Measurements from ENCODE around the gene SLC12A6. TPM values are rescaled to one million over a fixed set of nuclear protein-coding genes. Genes with fewer than 3 reads are reported as not detected.

The SLC12A6 gene
- total and polyA plus RNA-seq, 2 of the 13 experiments (the other 11 are each of a cell fraction or from before 2014, with no cell fraction given) = 15.2 to 30.1 TPM

DNA sequence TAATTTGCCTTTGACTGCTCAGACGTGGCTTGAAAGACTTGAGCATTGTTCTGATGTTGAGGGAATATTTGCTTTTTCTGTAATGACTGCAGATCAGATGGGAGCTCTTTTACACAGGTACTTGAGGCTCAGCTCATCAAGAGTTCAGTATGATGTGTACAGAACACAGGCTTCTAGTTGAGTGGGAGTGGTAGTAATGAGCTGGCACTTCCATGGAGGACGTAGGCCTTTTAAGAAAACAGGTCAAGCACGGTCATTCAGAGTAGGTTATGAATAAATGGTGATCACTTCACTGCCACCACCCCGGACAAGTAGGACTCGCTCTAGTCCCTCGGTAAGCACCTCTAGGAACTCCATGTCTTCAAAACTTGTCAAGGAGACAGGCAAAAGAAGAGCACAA is 104.0 kb downstream of the SLC12A6 start:
- CTCF ChIA-PET (ENCODE audit: low intra/inter-chr PET ratio, low total read pairs) = no interaction called here
- 91% methylated on average over 6 of the region's 6 CpGs for WGBS (ENCODE audit: low lambda C conversion rate)
- Histone ChIP-seq H3K9ac (ENCODE audit: insufficient read depth, low read depth, low read length) (no peak overlapping the region), H3K27ac (ENCODE audit: extremely low read length, insufficient read depth, low read length) (no peak overlapping the region), H4K20me1 (ENCODE audit: insufficient read depth, low read length) (no peaks in the 10 kb centered on the region), H3K36me3 (replicated peaks in 1 of 2; ENCODE audit: control insufficient read depth in 1 of 2, insufficient read depth in 2 of 2, low read length in 2 of 2) (peaks cover 14 to 50% of the 10 kb centered on the region in 2 experiments), H3K4me1 (ENCODE audit: insufficient read depth, low read length) (no peaks in the 10 kb centered on the region), H3K9me3 (ENCODE audit: low read length) (no peaks in the 10 kb centered on the region), H3K27me3 (ENCODE audit: control insufficient read depth in 1 of 2, insufficient read depth in 2 of 2, low read length in 2 of 2) (no peaks in the 10 kb centered on the region), H3K79me2 (ENCODE audit: insufficient read depth, low read length) (no peaks in the 10 kb centered on the region), H3K4me2 (ENCODE audit: low read depth, low read length) (no peak overlapping the region), H2AFZ (ENCODE audit: low read length) (no peak overlapping the region), H3K4me3 (replicated peaks in 1 of 3; ENCODE audit: insufficient read depth in 1 of 3, low read depth in 2 of 3, low read length in 3 of 3) (no peak overlapping the region)
- in situ Hi-C loops (cut with HindIII; ENCODE audit: extremely low pct_ligation_motif_present, low pct_unique_long_range_greater_than_20kb) (loop anchor here (10.0 to 25.0 kb wide), 2 partner anchors 141 to 354 kb away; partner anchors contain the start of gene GOLGA8B), intact Hi-C loops (cut with micrococcal nuclease; ENCODE audit: unreplicated experiment) (no loop called here)
- no TSS peak for BruUV-seq (replicated peaks)
- FAIRE-seq = no peak
- no peak for ATAC-seq
- DNase-seq (ENCODE audit: low spot score) = no peak
- POLR2A ChIA-PET = no interaction called here
- TF ChIP-seq POLR2AphosphoS2 (IDR thresholded peaks at IDR 0.05; ENCODE audit: low read depth, low read length) (no peak), ZNF567 (CRISPR knock-in tag; IDR thresholded peaks at IDR 0.05; ENCODE audit: borderline replicate concordance) (no peak), CEBPB (IDR thresholded peaks at IDR 0.05; ENCODE audit: borderline replicate concordance, low read depth, low read length) (no peak), ZNF12 (CRISPR knock-in tag; IDR thresholded peaks at IDR 0.05) (no peak), HOXA5 (CRISPR knock-in tag; IDR thresholded peaks at IDR 0.05) (no peak), HOXD1 (CRISPR knock-in tag; IDR thresholded peaks at IDR 0.05) (no peak), NFIC (IDR thresholded peaks at IDR 0.05; ENCODE audit: low read length) (no peak), SRSF1 (optimal IDR thresholded peaks at IDR 0.05; ENCODE audit: low read depth, low read length) (no peak), NRL (CRISPR knock-in tag; IDR thresholded peaks at IDR 0.05; ENCODE audit: borderline replicate concordance) (no peak), ZNF329 (CRISPR knock-in tag; IDR thresholded peaks at IDR 0.05; ENCODE audit: low read depth) (no peak), MBD4 (IDR thresholded peaks at IDR 0.05; ENCODE audit: borderline replicate concordance, low read length) (no peak)
- TF ChIP-seq, protein P1, sequence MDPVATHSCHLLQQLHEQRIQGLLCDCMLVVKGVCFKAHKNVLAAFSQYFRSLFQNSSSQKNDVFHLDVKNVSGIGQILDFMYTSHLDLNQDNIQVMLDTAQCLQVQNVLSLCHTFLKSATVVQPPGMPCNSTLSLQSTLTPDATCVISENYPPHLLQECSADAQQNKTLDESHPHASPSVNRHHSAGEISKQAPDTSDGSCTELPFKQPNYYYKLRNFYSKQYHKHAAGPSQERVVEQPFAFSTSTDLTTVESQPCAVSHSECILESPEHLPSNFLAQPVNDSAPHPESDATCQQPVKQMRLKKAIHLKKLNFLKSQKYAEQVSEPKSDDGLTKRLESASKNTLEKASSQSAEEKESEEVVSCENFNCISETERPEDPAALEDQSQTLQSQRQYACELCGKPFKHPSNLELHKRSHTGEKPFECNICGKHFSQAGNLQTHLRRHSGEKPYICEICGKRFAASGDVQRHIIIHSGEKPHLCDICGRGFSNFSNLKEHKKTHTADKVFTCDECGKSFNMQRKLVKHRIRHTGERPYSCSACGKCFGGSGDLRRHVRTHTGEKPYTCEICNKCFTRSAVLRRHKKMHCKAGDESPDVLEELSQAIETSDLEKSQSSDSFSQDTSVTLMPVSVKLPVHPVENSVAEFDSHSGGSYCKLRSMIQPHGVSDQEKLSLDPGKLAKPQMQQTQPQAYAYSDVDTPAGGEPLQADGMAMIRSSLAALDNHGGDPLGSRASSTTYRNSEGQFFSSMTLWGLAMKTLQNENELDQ (CRISPR knock-in tag; IDR thresholded peaks at IDR 0.05; ENCODE audit: borderline replicate concordance) = no peak
- TF ChIP-seq, protein P2, sequence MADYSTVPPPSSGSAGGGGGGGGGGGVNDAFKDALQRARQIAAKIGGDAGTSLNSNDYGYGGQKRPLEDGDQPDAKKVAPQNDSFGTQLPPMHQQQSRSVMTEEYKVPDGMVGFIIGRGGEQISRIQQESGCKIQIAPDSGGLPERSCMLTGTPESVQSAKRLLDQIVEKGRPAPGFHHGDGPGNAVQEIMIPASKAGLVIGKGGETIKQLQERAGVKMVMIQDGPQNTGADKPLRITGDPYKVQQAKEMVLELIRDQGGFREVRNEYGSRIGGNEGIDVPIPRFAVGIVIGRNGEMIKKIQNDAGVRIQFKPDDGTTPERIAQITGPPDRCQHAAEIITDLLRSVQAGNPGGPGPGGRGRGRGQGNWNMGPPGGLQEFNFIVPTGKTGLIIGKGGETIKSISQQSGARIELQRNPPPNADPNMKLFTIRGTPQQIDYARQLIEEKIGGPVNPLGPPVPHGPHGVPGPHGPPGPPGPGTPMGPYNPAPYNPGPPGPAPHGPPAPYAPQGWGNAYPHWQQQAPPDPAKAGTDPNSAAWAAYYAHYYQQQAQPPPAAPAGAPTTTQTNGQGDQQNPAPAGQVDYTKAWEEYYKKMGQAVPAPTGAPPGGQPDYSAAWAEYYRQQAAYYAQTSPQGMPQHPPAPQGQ (CRISPR knock-in tag; IDR thresholded peaks at IDR 0.05; ENCODE audit: borderline replicate concordance) = no peak
- TF ChIP-seq, protein P3, sequence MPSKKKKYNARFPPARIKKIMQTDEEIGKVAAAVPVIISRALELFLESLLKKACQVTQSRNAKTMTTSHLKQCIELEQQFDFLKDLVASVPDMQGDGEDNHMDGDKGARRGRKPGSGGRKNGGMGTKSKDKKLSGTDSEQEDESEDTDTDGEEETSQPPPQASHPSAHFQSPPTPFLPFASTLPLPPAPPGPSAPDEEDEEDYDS (CRISPR knock-in tag; IDR thresholded peaks at IDR 0.05) = no peak
- TF ChIP-seq, protein P4, sequence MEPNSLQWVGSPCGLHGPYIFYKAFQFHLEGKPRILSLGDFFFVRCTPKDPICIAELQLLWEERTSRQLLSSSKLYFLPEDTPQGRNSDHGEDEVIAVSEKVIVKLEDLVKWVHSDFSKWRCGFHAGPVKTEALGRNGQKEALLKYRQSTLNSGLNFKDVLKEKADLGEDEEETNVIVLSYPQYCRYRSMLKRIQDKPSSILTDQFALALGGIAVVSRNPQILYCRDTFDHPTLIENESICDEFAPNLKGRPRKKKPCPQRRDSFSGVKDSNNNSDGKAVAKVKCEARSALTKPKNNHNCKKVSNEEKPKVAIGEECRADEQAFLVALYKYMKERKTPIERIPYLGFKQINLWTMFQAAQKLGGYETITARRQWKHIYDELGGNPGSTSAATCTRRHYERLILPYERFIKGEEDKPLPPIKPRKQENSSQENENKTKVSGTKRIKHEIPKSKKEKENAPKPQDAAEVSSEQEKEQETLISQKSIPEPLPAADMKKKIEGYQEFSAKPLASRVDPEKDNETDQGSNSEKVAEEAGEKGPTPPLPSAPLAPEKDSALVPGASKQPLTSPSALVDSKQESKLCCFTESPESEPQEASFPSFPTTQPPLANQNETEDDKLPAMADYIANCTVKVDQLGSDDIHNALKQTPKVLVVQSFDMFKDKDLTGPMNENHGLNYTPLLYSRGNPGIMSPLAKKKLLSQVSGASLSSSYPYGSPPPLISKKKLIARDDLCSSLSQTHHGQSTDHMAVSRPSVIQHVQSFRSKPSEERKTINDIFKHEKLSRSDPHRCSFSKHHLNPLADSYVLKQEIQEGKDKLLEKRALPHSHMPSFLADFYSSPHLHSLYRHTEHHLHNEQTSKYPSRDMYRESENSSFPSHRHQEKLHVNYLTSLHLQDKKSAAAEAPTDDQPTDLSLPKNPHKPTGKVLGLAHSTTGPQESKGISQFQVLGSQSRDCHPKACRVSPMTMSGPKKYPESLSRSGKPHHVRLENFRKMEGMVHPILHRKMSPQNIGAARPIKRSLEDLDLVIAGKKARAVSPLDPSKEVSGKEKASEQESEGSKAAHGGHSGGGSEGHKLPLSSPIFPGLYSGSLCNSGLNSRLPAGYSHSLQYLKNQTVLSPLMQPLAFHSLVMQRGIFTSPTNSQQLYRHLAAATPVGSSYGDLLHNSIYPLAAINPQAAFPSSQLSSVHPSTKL (CRISPR knock-in tag; IDR thresholded peaks at IDR 0.05) = no peak
- TF ChIP-seq, protein P5, sequence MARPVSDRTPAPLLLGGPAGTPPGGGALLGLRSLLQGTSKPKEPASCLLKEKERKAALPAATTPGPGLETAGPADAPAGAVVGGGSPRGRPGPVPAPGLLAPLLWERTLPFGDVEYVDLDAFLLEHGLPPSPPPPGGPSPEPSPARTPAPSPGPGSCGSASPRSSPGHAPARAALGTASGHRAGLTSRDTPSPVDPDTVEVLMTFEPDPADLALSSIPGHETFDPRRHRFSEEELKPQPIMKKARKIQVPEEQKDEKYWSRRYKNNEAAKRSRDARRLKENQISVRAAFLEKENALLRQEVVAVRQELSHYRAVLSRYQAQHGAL (CRISPR knock-in tag; IDR thresholded peaks at IDR 0.05; ENCODE audit: not compliant biosample characterization) = no peak

All from HepG2 (cell line).